Tibial nerve (tissue), 4 donors: ENCODE measurements around the gene SGMS2.

Experiments used
- CTCF ChIP-seq, 5 experiments: fragments of 200-600 bp in 3 of 5; fragments of 450-650 bp in 2 of 5; sonication (generic) in 3 of 5; IDR thresholded peaks; one replicate each; pipeline ENCODE4 v1.5.1; 2016 to 2019; ENCODE audit warnings: antibody characterized with exemption in 5 of 5, mild to moderate bottlenecking in 3 of 5, moderate library complexity in 2 of 5
- EP300 ChIP-seq, 2 donors: sonication (generic); formaldehyde crosslinking; IDR thresholded peaks; one replicate each; pipeline ENCODE4 v1.6.1; 2017; ENCODE audit warnings: antibody characterized with exemption in 2 of 2, mild to moderate bottlenecking in 1 of 2

DNA sequence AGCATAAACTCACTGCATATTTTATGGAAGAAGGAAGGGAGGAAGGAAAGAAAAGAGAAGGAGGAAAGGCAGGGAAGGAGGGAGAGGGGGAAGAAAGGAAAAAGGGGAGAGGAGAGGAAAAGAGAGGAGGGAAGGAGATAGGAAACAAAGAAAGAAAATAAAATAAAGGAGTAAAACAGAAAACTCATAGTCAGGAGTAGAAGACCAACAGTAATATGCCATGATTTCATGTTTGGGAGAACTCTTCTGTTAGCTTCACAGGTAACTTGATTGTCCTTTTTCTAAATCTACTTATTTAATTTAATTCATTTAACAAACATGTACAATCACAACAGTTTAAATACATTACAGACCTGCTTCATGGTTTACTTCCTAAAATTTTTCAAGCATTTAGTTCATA is 46.8 kb upstream of the SGMS2 start:
- TF ChIP-seq CTCF (IDR thresholded peaks at IDR 0.05) (no peak), EP300 (IDR thresholded peaks at IDR 0.05) (no peak)
